KMS-11 (cell line): ENCODE measurements around the gene ADCY7.

ENCODE experiments used
- H2AFZ ChIP-seq: fragments of 200-600 bp; sonication (generic); 2 replicates; pipeline ENCODE4 v1.6.1; 2016; ENCODE audit warnings: antibody characterized with exemption, mixed run types, low read depth
- H3K27ac ChIP-seq: fragments of 200-600 bp; sonication (generic); 2 replicates; pipeline ENCODE4 v1.6.1; 2016; ENCODE audit warnings: mild to moderate bottlenecking, mixed run types
- H3K27me3 ChIP-seq: fragments of 200-600 bp; sonication (generic); 2 replicates; pipeline ENCODE4 v1.6.1; 2017; ENCODE audit warnings: mild to moderate bottlenecking, low read depth, mixed run types, moderate library complexity; ENCODE audit not compliant: insufficient read depth
- H3K36me3 ChIP-seq: fragments of 200-600 bp; sonication (generic); 2 replicates; pipeline ENCODE4 v1.6.1; 2017; ENCODE audit warnings: mild to moderate bottlenecking, mixed run types; ENCODE audit not compliant: insufficient read depth
- H3K4me1 ChIP-seq: fragments of 200-600 bp; sonication (generic); 2 replicates; pipeline ENCODE4 v1.6.1; 2016; ENCODE audit warnings: mild to moderate bottlenecking, low read depth, mixed run types; ENCODE audit not compliant: poor library complexity, severe bottlenecking
- H3K4me2 ChIP-seq: fragments of 200-600 bp; sonication (generic); 2 replicates; pipeline ENCODE4 v1.7.0; 2016; ENCODE audit warnings: mild to moderate bottlenecking, mixed run types
- H3K4me3 ChIP-seq: fragments of 200-600 bp; sonication (generic); IDR thresholded peaks from 2 replicates; pipeline ENCODE4 v1.6.1; 2017; ENCODE audit warnings: low read depth, low read length, mixed read lengths; ENCODE audit not compliant: insufficient read depth
- H3K79me2 ChIP-seq: fragments of 200-600 bp; sonication (generic); 2 replicates; pipeline ENCODE4 v1.6.1; 2016; ENCODE audit warnings: low read depth, mixed run types; ENCODE audit not compliant: insufficient read depth
- H3K9ac ChIP-seq: fragments of 200-600 bp; sonication (generic); 2 replicates; pipeline ENCODE4 v1.6.1; 2016; ENCODE audit warnings: mild to moderate bottlenecking, mixed run types
- H4K20me1 ChIP-seq: fragments of 200-600 bp; sonication (generic); 2 replicates; pipeline ENCODE4 v1.6.1; 2016; ENCODE audit warnings: mild to moderate bottlenecking, mixed run types; ENCODE audit not compliant: insufficient read depth
- TF ChIP-seq, protein P1 (sequence below): fragments of 200-600 bp; sonication (generic); conservative IDR thresholded peaks from 2 replicates; pipeline ENCODE4 v1.6.1; 2017; ENCODE audit warnings: low read depth, mild to moderate bottlenecking, antibody characterized with exemption, low read length, moderate library complexity, mixed read lengths

The ADCY7 gene

DNA sequence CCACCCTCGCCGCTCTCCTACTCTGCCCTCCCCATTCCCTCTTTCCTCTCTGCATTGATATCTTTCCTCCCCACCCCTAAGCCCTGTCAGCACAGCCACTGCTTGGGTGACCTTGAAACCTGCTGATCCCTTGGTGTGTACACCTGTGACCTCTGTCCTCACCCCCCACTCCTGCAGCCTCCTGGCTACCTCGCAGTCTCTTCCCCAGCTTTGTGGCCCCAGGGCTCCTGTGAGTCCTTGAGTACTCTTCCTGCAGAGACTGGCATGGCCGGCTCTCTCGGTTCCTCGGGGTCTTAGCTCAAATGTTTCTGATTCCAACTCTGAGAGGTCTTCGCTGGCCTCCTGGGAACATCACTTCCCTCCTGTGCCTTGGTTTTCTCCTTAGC is 31.7 kb downstream of the ADCY7 start:
- Histone ChIP-seq H3K36me3 (no peaks in the 10 kb centered on the region), H3K4me2 (no peak overlapping the region), H4K20me1 (no peaks in the 10 kb centered on the region), H3K79me2 (no peaks in the 10 kb centered on the region), H3K4me3 (no peak overlapping the region), H3K27ac (no peak overlapping the region), H3K27me3 (no peaks in the 10 kb centered on the region), H3K9ac (no peak overlapping the region), H2AFZ (no peak overlapping the region), H3K4me1 (no peaks in the 10 kb centered on the region)
- TF ChIP-seq, protein P1, sequence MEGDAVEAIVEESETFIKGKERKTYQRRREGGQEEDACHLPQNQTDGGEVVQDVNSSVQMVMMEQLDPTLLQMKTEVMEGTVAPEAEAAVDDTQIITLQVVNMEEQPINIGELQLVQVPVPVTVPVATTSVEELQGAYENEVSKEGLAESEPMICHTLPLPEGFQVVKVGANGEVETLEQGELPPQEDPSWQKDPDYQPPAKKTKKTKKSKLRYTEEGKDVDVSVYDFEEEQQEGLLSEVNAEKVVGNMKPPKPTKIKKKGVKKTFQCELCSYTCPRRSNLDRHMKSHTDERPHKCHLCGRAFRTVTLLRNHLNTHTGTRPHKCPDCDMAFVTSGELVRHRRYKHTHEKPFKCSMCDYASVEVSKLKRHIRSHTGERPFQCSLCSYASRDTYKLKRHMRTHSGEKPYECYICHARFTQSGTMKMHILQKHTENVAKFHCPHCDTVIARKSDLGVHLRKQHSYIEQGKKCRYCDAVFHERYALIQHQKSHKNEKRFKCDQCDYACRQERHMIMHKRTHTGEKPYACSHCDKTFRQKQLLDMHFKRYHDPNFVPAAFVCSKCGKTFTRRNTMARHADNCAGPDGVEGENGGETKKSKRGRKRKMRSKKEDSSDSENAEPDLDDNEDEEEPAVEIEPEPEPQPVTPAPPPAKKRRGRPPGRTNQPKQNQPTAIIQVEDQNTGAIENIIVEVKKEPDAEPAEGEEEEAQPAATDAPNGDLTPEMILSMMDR: no peak

- no peaks in the 10 kb centered on the region for H3K4me1 ChIP-seq
- no peak overlapping the region for H3K27ac ChIP-seq
- H2AFZ ChIP-seq: no peak overlapping the region
- H3K9ac ChIP-seq: no peak overlapping the region
- no peak overlapping the region for H3K4me3 ChIP-seq
- TF ChIP-seq, protein P1: no peak
- H3K4me2 ChIP-seq: no peak overlapping the region
- H3K27me3 ChIP-seq: no peaks in the 10 kb centered on the region
- H4K20me1 ChIP-seq: no peaks in the 10 kb centered on the region
- H3K36me3 ChIP-seq: no peaks in the 10 kb centered on the region
- H3K79me2 ChIP-seq: no peaks in the 10 kb centered on the region
Measured at GRCh38 chr16:50298591-50299507, 32.5 kb downstream of the ADCY7 start.

DNA sequence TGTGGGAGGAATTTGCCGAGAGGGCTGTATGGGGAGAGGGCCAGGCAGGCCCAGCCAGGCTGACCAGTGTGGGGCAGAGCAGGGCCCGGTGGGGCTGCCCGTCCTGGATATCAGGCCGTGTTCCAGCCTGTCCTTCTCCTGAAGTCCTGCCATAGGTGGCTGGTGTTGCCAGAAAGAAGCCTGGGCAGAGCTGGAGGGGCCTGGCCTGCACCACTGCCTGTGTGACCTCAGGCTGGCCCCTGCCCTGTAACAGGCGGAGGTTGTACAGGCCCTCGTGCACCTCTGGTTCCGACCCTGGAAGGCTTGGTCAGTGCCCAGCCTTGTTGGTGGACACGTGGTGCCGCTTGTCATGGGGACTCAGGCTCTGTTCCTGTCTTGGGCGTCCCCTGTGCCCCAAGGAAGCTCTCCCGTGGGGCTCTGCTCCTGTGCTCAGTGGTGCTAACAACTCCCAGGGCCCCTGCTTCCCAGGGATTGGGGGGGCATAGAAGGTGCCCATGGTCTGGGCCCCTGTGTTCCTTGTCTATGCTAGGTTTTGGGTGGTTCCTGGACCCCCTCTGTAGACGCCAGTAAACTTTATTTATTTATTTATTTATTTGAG is 33.3 kb downstream of the ADCY7 start:
- Histone ChIP-seq H3K9ac (no peak overlapping the region), H3K4me3 (no peak overlapping the region), H2AFZ (no peak overlapping the region), H3K4me2 (no peak overlapping the region), H3K4me1 (no peaks in the 10 kb centered on the region), H3K27ac (no peak overlapping the region), H3K36me3 (no peaks in the 10 kb centered on the region), H4K20me1 (no peaks in the 10 kb centered on the region), H3K27me3 (no peaks in the 10 kb centered on the region), H3K79me2 (no peaks in the 10 kb centered on the region)
- TF ChIP-seq, protein P1: no peak

- no peaks in the 10 kb centered on the region for H3K79me2 ChIP-seq
- H3K9ac ChIP-seq: no peak overlapping the region
- H3K27ac ChIP-seq: no peak overlapping the region
- no peak overlapping the region for H3K4me2 ChIP-seq
- no peaks in the 10 kb centered on the region for H4K20me1 ChIP-seq
- no peaks in the 10 kb centered on the region for H3K4me1 ChIP-seq
- TF ChIP-seq, protein P1: no peak
- H3K36me3 ChIP-seq: no peaks in the 10 kb centered on the region
- no peak overlapping the region for H2AFZ ChIP-seq
- H3K27me3 ChIP-seq: no peaks in the 10 kb centered on the region
- H3K4me3 ChIP-seq: no peak overlapping the region
Measured at GRCh38 chr16:50300942-50301625, 34.7 kb downstream of the ADCY7 start.
